ENCODE measurements around the gene SPCS3.
A peak's percentile ranks its signal among the peaks of the same experiment; 100 is the strongest.
"Not testable (repeated sequence)": the region's sequence is repeated elsewhere in the genome, so short reads cannot be mapped to it uniquely, and the experiment has no call there.

The SPCS3 gene

GRCh38 chr4:176306837-176307665 is 12.7 kb upstream of the SPCS3 start:
- no peak for DNase-seq

- no peak for DNase-seq
These were observed 12.2 kb upstream of the SPCS3 start for GRCh38 chr4:176307666-176307930.

- DNase-seq = no peak
These were observed 11.3 kb upstream of the SPCS3 start for GRCh38 chr4:176308441-176308840.

GRCh38 chr4:176309046-176309445 is 10.7 kb upstream of the SPCS3 start:
- no peak for DNase-seq

GRCh38 chr4:176309772-176310171 is 10.0 kb upstream of the SPCS3 start:
- no peak for DNase-seq

GRCh38 chr4:176313596-176314336 is 6.0 kb upstream of the SPCS3 start:
- DNase-seq = no peak

GRCh38 chr4:176319151-176319703 is 539 bp upstream of the SPCS3 start:
- DNase-seq = no peak

GRCh38 chr4:176320340-176320975 is 692 bp downstream of the SPCS3 start:
- peak; percentile 44 to 56 for DNase-seq

GRCh38 chr4:176320976-176321361 is 1.2 kb downstream of the SPCS3 start:
- no peak for DNase-seq

GRCh38 chr4:176321589-176321988 is 1.8 kb downstream of the SPCS3 start:
- no peak for DNase-seq

GRCh38 chr4:176323511-176324160 is 3.9 kb downstream of the SPCS3 start:
- no peak for DNase-seq

- DNase-seq = not testable (repeated sequence)
These were observed 5.1 kb downstream of the SPCS3 start for GRCh38 chr4:176324876-176325275.

GRCh38 chr4:176333076-176333475 is 13.3 kb downstream of the SPCS3 start:
- no peak for DNase-seq

- no peak for DNase-seq
These were observed 14.3 kb downstream of the SPCS3 start for GRCh38 chr4:176334066-176334465.

- no peak for DNase-seq
These were observed 15.7 kb downstream of the SPCS3 start for GRCh38 chr4:176335421-176335820.

- DNase-seq = no peak
These were observed 20.4 kb downstream of the SPCS3 start for GRCh38 chr4:176339936-176340761.

GRCh38 chr4:176340871-176341685 is 21.3 kb downstream of the SPCS3 start:
- no peak for DNase-seq

GRCh38 chr4:176342384-176342783 is 22.6 kb downstream of the SPCS3 start:
- DNase-seq = no peak

GRCh38 chr4:176343286-176343685 is 23.5 kb downstream of the SPCS3 start:
- DNase-seq = no peak

GRCh38 chr4:176345346-176345745 is 25.6 kb downstream of the SPCS3 start:
- not testable (repeated sequence) for DNase-seq

GRCh38 chr4:176346836-176347235 is 27.1 kb downstream of the SPCS3 start:
- DNase-seq = not testable (repeated sequence)
